Measurements from ENCODE around the gene GSG1L.
A peak's percentile ranks its signal among the peaks of the same experiment; 100 is the strongest.
"Not testable (repeated sequence)": the region's sequence is repeated elsewhere in the genome, so short reads cannot be mapped to it uniquely, and the experiment has no call there.

Gene GSG1L

GRCh38 chr16:27880287-27880686, 183.2 kb downstream of the GSG1L start:
- DNase-seq: no peak

GRCh38 chr16:27879601-27880247, 183.8 kb downstream of the GSG1L start:
- DNase-seq: no peak

DNA sequence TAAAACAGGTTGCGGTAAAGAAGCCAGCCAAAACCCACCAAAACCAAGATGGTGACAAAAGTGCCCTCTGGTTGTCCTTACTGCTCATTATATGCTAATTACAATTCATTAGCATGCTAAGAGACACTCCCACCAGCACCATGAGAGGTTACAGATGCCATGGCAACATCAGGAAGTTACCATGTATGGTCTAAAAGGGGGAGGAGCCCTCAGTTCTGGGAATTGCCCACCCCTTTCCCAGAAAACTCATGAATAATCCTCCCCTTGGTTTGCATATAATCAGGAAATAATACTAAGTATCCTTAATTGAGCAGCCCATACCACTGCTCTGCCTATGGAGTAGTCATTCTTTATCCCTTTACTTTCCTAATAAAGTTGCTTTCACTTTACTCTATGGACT, 190.9 kb downstream of the GSG1L start:
- not testable (repeated sequence) for DNase-seq

GRCh38 chr16:27870116-27870798, 193.3 kb downstream of the GSG1L start:
- no peak for DNase-seq

DNA sequence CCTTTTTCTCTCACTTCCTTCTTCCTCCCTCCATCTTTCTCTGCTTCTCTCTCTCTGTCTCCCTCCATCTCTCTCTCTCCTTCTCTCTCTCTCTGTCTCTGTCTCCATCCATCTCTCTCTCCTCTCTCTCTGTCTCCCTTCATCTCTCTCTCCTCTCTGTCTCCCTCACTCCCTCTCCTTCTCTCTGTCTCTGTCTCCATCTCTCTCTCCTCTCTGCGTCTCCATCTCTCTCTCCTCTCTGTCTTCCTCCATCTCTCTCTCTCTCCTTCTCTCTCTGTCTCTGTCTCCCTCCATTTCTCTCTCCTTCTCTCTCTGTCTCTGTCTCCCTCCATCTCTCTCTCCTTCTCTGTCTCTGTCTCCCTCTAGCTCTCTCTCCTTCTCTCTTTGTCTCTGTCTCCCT, 194.1 kb downstream of the GSG1L start:
- no peak for DNase-seq

- DNase-seq: no peak
Measured at GRCh38 chr16:27868180-27868579, 195.3 kb downstream of the GSG1L start.

DNA sequence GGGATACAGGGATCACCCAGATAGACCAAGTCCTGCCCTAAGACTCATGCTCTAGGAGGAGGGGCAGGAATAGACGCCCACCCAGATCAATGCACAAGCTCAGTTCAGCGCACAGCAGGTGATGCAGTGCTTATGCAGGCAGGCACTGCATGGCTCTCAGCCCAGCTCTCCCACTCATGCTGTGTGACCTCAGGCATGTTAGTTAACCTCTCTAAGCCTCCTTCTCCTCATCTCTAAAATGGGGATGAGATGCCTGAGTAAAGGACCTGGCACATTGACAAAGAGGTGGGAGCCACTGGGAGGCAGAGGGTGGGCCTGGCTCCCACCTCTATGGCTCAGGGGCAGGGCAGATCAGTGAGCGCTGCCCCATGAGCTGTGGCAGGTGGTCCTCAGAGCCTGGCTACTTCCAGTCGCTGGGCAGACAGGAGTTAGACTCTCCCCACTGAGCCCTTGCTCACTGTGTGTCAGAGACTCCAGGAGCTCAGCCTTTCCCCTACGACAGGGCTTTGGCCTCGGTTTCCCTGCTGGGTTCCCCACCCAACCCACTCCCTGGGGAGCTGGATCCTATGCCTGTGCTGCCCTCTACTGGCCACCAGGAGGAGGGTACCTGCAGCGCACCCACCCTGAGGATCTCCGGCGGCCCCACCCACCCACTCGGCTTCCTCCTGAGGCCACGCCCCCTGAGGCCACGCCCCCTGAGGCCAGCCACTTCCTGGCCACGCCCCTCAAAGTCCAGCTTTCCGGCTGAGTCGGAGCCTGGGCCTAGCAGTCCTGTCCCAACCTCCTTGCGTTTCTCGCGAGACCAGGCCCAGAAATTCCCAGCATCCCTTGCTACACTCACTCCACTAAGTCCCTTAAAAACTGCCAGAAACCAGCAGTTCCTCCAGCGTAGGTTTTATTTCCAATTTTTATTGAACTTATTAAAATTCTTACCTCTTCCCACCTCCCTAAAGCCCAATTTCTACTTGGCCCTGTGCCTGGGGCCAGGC, 196.1 kb downstream of the GSG1L start:
- peak; percentile 67 for DNase-seq

DNA sequence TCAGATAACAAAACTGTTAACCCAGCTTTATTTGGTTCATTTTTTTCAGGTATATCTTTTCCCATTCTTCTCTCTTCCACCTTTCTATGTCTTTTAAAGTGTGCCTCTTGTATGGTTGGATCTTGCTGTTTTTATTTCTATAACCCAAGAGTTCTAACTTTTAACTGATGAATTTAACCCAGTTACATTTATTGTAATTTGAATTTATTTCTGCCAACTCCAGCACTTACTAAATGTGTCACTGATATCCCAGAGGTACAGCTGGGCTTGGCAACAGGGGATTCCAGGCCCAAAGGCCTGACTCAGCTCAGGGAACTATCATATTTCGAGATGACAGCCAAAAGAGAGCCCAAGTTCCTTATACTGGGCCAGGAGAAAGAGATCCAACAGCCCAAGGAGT, 200.1 kb downstream of the GSG1L start:
- no peak for DNase-seq

DNA sequence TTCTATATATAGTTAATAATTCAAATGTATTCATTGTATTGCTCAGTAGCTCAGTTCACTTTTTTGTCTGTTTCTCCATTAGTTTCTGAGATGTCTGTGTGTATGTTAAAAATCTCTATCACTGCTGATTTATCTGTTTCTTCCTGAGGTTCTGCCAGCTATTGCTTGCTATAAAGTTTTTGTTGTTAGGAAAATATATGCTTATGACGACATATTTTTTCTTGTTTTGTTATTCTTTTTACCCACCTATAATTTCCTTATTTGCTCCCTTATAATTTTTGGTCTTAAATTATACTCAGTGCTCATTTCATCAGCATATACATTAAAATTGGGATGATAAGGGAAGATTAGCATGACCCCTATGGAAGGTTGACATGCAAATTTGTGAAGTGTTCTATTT, 200.6 kb downstream of the GSG1L start:
- no peak for DNase-seq

DNA sequence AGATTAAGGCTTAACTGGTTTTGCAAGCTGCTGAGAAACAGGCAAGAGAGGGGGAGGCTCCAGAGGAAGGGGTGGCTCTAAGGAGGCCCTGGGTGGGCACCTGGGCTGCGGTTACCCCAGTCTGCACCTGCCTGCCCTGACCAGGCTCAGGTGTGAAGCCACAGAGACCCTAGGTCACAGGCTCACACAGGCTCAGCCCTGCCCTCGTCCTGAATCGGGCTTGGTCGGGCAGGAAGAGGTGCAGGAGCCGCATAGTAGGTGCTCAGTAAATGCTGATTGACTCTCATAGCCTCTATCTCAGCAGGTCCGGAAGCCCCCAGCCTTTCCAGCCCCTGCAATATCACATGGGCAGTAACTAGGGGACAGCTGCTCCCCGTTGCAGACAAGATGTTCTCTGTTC, 203.4 kb downstream of the GSG1L start:
- DNase-seq: no peak

DNA sequence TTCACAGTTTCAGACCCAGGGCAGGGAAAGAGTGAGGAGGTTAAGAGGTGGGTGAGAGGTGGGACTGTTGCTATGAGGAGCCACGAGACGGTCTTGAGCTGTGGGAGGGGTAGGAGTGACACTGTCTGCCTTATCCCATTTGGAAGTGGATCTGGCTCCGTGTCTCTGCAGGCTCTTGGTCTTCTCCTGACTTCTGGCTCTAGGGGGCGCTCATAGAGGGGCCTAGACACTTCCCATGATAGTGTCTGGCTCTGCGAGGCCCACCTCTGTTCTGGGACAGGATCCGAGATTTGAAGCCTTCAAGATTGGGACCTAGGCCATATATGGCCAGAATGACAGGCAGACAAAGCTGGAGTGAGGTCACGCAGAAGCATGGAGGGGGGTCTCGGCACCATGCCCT, 204.5 kb downstream of the GSG1L start:
- no peak for DNase-seq

DNA sequence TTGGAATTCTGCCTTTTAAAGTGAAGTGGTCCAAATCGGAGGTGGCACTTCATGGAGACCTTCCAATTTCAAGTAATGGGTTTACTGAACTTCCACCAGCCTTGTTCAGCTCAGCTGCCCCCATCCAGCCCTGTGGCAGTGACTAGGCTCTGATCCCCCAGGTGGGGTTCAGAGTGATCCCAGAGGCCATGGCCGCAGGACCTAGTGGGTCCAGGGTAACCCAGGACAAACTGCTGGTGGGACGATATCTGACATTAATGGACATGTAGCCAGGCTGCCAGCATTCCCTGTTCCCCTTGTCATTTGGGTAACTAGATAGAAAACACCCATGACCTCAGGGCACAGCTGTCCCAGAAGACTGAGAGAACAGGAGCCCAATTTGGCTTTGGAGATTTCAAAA, 209.9 kb downstream of the GSG1L start:
- DNase-seq: no peak

DNA sequence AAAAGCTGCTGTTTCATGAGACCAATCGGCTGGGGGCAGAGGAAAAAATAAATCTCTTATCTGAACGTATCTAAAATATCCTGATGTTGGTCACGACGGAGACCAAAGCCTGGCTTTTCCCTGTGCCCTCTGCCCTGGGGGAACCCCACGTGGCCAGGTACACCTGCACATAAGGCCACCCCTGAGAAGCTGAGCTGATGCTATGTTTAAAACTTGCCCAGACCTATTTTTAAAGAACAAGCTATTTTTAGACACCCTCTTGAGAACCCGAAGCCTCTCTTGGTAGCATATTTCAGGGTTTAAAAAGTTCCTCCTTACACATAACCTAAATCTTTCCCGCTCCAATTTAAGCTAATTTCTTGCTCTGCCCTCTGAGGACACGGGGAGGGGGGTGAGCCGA, 210.4 kb downstream of the GSG1L start:
- DNase-seq: no peak

GRCh38 chr16:27852681-27853080, 210.8 kb downstream of the GSG1L start:
- no peak for DNase-seq

- DNase-seq: no peak
Measured at GRCh38 chr16:27852116-27852515, 211.4 kb downstream of the GSG1L start.

- DNase-seq: no peak
Measured at GRCh38 chr16:27851586-27851985, 211.9 kb downstream of the GSG1L start.

DNA sequence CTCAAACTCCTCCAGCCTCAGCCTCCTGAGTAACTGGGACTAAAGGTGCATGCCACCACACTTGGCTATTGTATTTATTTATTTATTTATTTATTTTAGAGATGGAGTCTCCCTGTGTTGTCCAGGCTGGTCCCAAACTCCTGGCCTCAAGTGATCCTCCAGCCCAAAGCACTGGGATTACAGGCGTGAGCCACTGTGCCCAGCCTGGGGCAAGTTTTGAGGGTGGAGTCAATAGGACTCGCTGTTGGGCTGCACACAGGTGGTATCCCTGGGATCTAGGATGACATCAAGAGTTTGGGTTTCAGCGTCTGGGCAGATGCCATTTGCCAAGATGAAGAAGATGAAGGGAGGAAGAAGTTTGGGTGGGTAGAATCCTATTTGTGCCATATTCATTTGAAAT, 213.9 kb downstream of the GSG1L start:
- no peak for DNase-seq

- DNase-seq: no peak
Measured at GRCh38 chr16:27847030-27847550, 216.4 kb downstream of the GSG1L start.

DNA sequence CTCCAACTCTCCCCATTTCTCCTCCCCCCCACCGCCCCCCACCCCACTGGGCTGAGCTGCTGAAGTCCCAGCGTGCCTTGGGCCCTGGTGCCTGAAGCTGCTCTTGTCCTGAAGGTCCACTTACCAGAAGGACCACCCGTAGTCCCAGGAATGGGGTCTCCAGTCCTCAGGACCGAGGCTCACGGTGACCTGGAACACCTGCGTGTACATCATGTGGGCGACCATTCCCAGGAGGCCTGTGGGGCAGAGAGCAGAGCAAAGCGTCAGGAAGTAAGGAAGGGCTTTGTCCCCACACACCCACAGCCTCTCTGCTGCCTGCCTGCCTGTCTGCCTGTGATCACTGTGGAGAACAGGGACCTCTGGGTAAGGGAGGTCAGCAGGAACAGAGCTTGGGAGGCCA, 218.7 kb downstream of the GSG1L start:
- no peak for DNase-seq

GRCh38 chr16:27843800-27844199, 219.7 kb downstream of the GSG1L start:
- DNase-seq: no peak

- DNase-seq: no peak
Measured at GRCh38 chr16:27841911-27842310, 221.6 kb downstream of the GSG1L start.

- DNase-seq: no peak
Measured at GRCh38 chr16:27841061-27841801, 222.3 kb downstream of the GSG1L start.
